GM21515 (cell line): Measurements from ENCODE around the gene TAF1B.

Experiments used
- ATAC-seq: cut with Tn5 transposase; IDR thresholded peaks from one replicate; pipeline ENCODE4 v1.9.1; 2021; ENCODE audit not compliant: unreplicated experiment

The TAF1B gene

DNA sequence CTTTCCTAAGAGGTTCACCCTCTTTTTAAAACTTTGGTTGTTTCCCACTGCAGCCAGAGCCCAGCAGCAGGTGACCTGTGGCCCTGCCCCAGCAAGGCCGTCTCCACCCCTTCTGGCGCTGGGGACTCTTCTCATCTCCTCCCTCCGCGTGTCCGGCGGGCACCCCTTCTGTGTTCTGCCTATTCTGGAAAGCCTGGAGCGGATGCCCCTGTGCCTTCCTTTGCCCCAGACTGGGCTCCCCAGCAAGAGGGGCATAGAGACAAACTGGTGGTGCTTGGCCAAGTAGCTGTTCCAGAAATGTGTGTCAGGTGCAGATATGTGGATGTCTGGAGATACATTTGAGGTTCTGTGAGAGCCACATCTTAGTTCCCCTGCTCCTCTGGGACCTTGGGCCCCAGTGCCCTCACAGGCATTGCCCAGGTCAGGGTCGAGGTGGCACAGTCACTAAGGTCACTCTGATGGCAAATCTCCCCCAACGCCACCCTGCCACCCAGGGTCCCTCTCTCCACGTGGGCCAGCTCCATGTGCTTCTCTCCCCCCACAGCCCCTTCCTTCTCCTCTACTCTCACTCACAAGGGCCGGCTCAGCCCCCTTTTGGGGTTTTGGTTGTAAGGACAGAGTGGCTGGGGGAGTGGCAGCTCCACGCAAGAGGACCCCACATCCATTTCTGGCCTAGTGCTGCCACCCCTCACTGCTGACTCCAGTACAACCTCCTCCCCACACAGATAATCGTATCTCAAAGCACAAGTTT lies 35.5 kb upstream of the TAF1B start:
- no peak for ATAC-seq

- ATAC-seq: no peak
Measured at GRCh38 chr2:9808334-9809063, 34.8 kb upstream of the TAF1B start.

DNA sequence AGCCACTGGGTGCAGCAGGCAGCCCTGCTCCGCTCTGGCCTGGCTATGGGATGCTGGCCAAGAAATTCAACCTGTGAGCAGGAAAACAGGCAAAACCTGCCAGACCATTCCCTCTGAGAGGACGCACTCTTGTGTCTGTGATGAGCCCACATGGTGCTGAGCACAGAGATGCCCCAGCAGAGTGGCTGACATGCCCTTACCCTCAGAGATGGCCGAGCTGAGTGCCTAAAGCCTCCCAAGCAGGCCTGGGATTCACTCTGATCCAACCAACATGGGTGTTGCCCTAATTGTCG lies 34.3 kb upstream of the TAF1B start:
- no peak for ATAC-seq

DNA sequence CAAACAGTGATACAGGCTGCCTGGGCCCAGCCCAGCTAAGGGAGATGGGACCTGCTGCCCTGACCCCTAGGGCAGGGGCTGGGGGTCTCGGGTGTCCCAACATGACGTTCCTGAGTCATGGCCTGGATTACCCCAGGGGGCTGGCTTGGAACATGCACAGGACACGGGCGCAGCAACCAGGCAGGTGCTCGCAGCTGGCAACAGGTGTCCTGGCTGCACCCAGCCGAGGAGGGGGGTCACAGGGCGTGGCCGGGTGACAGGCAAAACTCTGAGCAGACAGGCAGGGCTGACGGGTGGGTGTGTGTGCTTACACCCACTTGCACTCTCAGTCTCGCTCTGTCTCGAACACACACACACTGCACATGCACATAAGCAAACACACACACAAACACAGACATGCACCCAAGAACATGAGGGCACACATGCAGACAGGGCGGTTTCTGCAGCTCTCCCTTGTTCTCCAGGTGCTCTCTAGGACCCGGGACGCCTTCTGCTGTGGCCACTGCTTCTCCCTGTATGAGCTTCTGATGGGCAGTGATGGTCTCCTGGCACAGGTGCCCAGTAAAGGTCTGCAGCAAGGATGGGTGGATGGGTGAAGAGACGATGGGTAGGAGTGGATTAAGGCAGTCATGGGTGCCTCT lies 33.7 kb upstream of the TAF1B start:
- no peak for ATAC-seq

GRCh38 chr2:9811216-9811615 lies 32.1 kb upstream of the TAF1B start:
- ATAC-seq: no peak

- ATAC-seq: no peak
Measured at GRCh38 chr2:9811679-9812511, 31.4 kb upstream of the TAF1B start.

DNA sequence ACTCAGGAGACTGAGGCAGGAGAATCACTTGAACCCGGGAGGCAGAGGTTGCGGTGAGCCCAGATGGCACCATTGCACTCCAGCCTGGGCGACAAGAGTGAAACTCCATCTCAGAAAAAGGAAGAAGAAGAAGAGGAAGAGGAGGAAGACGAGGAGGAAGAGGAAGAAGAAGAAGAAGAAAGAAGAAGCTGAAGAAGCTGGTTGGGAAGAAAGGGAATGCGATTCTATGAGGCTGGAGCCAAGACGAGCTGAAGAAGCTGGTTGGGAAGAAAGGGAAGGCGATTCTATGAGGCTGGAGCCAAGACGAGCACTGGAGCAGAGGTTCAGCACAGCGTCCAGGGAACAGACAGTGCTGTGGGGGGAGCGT lies 30.3 kb upstream of the TAF1B start:
- no peak for ATAC-seq

DNA sequence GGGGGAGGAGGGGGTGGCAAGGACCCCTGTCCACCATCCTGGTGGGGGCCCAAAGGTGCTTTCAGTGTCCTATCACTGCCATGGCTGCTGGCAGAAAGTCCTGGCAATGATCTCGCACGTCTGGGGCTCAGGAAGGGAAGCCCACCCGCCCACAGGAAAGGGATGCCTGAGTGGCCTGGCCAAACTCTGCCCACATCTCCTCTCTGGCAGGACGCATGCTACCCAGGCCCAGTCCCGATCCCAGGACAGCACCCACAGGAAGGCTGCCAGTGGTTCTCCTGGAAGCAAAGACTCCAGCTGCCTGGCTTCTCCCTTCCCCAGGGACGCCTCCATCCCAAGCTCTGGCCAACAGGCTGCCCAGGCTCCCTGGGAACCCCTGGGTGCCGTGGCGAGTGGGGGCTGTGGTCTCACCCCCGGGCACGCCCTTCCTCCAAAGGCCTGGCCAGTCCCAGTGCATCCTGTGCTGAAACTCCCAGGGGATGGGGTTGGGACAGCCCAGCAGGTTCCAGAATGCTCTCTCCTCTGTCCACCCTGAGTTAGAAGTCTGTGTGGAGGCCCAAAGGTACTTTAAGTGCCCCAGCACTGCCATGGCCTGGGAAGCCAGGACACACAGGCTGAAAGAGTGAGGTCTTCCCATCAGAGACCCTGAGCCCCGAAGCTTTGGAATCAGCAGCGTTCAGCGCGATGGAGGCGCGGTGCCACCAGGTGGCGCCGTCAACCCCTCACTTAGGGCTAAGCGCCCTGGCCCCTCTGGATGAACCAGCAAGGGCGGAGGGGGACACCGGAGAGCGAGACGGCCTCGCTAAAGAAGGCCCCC lies 29.8 kb upstream of the TAF1B start:
- ATAC-seq: peak; percentile 64

- ATAC-seq: no peak
Measured at GRCh38 chr2:9814129-9814868, 29.0 kb upstream of the TAF1B start.

GRCh38 chr2:9815076-9815475 lies 28.2 kb upstream of the TAF1B start:
- no peak for ATAC-seq

DNA sequence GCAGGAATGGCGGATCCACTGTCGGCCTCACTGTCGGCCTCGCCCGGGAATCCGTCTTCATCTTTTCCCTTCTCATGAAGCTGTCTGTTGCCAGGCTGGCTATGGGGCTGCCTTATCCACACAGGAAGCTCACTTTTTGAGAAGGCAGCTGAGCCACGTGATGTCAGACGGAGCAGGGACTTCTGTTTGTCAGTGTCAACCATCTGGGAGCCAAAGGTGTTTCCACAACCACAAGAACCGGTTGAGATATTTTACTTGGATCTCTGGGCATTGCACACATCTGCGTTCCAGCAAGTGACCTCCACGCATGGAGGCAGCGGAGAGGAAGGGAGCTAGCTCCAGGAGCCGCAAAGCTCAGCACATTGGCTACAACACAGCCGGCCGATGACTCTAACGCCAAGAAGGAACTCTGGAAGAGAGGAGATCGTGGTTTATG lies 27.4 kb upstream of the TAF1B start:
- no peak for ATAC-seq

- no peak for ATAC-seq
Measured at GRCh38 chr2:9818097-9818496, 25.2 kb upstream of the TAF1B start.

DNA sequence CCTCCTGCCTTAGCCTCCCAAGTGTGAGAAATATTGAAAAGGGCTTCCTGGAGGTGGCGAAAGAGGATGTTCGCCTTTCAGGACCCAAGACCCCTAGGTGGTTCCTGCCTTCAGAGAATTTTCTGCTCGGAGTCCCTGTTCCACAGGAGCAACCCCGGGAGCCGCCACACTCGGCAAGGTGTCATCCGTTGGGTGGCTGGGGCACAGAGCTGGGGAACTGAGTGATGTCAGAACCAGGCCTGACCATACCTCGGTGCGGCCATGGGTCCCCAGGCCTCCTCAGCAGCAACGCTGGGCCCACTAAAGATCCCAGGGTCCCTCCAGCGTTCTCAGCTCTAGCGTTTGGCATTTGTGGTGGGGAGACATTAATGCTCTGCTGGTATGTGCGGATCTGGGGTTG lies 23.7 kb upstream of the TAF1B start:
- ATAC-seq: no peak

DNA sequence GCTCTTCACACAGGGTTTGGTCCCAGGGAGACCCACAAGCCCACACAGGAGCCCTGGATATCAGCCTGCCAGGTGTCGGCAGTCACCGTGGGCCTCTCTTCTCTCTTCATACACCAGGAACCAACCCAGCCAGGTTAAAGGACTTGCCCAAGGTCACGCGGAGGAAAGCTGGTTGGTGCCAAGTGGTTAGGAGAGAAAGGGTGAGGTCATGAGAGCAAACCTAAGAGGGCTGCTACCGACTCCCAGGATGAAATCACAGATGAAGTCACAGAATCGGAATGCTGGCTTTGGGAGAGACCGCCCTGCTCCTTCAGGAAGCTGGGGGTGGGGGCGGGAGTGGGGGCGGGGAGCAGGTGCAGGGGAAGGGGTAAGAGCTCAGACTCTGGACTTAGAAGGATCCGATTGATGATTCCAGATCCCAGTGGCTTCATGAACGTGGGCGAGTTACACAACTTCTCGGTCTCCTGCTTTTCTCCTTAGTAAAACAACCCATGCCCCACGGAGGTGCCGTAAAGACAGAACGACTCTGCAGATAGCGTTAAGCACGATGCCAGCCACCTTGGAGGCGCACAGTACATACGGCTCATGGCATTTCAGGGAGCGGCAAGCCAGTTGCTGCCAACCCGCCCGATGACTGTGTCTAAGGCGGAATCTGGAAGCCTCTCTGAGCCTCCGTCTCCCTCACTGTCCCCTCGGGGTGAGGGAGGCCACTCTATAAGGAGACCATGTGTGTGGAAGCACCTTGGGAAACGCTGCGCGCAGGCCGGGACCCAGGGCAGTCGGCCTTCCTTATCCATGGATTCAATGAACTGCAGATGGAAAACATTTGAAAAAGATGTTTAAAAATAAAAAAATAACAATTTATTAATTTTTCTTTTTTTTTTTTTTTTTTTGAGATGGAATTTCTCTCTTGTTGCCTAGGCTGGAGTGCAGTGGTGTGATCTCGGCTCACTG lies 23.0 kb upstream of the TAF1B start:
- ATAC-seq: no peak

DNA sequence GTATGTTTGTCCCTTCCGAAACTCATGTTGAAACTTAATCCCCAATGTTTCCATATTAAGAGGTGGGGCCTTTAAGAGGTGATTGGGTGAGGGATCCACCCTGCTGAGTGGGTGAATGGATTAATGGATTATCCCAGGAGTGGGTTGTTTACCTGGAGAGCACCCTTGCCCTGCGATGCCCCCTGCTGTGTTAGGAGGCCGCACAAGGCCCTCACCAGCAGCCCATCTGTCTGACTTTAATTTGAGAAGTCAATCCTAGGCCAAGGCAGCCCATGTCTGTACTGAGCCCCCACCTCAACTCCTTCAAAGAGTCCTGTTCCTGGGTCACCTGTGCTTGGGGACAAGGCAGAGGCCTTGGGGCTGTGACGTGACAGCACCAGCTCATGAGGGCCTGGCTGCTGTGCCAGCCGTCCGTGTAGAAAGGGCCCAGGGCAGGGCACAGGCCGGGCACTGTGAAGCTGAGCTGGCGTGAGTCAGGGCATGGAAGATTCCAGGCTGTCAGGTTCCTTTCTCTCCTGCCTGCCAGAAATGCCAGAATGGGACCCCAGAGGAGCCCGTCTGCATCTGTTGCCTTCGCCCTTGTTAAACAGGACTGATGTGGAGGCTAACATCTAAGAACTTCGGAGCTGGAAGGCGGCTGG lies 21.3 kb upstream of the TAF1B start:
- ATAC-seq: no peak

DNA sequence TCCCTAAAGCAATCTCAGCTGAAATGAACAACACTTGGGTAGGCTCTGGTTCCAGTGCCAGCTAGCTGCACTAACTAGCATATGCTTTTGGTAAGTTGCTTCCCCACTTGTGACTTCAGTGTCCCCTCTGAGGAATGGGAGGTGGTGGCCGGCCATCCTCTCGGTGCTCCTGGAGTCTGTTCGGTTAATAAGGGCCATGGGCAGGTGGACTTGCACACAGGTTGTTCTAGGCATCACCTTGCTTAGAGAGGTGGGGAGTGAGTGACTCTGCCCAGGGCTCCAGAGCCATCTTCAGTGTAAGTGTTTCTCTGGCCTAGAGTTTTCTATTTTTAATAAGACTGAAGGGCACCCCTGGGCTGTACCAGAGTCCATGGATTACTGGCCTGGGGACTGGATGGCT lies 18.8 kb upstream of the TAF1B start:
- no peak for ATAC-seq

DNA sequence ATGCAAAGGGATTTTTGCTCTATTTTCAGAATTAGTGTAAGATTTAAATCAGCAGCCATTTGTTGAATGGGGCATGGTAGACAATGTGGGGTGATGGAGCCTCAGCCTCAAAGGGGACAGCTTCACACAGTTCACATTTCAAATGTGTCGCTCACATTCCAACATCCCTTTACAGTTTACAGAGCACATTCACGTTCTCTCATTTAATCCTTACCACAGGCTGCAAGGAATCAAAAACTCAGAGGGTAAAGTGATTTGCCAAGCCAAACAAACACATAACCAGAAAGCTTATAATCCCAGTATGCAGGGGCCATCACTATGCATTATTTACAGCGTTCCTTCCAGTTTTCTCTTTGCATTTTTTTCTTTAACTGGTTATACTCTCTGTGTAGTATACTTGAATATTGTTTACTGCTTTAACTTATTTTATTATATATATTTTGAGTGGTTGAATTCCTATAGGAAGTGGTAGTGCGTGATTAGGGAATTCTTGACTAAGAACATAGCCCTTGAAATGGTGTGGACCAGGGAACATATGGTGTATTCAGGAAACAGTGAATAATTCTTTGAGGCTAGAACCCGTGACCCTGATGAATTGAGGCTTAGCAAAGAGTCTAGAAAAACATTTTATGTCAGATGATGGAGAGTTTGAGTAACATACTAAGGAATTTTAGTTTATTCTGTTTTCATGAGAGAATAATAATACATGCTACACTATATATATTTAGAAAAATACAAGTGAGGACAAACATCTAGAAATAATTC lies 18.1 kb upstream of the TAF1B start:
- ATAC-seq: no peak

GRCh38 chr2:9826208-9826607 lies 17.1 kb upstream of the TAF1B start:
- no peak for ATAC-seq
